Epithelial cell of esophagus (primary cell): ENCODE measurements around the gene CCDC9.
A peak's percentile ranks its signal among the peaks of the same experiment; 100 is the strongest.

Source experiments
- DNase-seq: peaks from one replicate; pipeline ENCODE4 v3.0.0; 2010; ENCODE audit warnings: low read depth
- H3K4me3 ChIP-seq: 2 replicates; pipeline ENCODE4 v1.5.1; 2011; ENCODE audit warnings: mild to moderate bottlenecking, low read length, control low read depth
- CTCF ChIP-seq: IDR thresholded peaks from 2 replicates; pipeline ENCODE4 v1.5.1; 2011; ENCODE audit warnings: low read depth, mild to moderate bottlenecking, low read length, control low read depth, inconsistent platforms; ENCODE audit not compliant: insufficient read depth; ENCODE audit errors: missing control alignments

The CCDC9 gene

DNA sequence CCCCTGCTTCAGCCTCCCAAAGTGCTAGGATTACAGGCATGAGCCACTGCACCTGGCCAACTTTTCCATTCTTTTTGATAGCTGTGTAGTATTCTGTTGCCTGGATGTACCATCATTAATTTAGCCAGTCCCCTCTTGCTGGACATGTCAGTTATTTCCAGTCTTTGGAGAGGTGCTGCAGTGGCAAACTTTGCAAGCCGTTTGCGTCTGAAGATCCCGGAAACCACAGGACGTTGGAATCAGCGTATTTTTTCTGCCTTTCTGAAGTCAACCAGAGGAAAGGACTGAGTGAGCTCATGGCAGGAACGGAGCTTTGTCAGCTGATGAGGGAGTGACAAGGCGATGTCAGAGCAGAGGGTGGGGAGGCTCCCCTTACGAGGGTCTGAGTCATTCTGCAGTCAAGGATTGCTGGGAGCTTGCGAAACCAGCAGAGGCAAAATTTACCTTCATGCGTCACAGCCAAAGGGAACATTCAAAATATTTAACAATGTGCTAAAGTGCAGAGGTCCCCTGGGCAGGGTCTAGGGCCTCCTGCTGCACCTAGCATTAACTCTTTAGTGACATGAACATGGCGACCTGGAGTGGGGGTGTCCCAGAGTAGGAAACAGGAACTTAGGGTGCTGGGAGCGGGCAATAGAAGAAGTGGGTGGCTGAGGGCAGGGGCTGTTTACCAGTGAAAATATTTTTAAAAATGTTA, 58.9 kb downstream of the CCDC9 start:
- peak; percentile 98 for DNase-seq
- no peak for TF ChIP-seq CTCF
- no peak overlapping the region for H3K4me3 ChIP-seq

GRCh38 chr19:47316513-47316912, 60.2 kb downstream of the CCDC9 start:
- no peak overlapping the region for H3K4me3 ChIP-seq
- TF ChIP-seq CTCF: no peak
- DNase-seq: no peak

GRCh38 chr19:47319923-47320871, 63.9 kb downstream of the CCDC9 start:
- DNase-seq: no peak
- H3K4me3 ChIP-seq: no peak overlapping the region
- TF ChIP-seq CTCF: no peak
